Stimulated activated CD8-positive, alpha-beta memory T cell treated with anti-CD3 and anti-CD28 coated beads, Interleukin-4, amount 100 ng/mL, for 1 hour (primary cell): ENCODE results near the gene GRB10.

ENCODE experiments used
- DNase-seq, 2 donors: peaks; one replicate each; pipeline ENCODE4 v3.0.0-alpha.2; 2020; ENCODE audit warnings: low read depth in 2 of 2, low spot score in 1 of 2

GRB10 gene

DNA sequence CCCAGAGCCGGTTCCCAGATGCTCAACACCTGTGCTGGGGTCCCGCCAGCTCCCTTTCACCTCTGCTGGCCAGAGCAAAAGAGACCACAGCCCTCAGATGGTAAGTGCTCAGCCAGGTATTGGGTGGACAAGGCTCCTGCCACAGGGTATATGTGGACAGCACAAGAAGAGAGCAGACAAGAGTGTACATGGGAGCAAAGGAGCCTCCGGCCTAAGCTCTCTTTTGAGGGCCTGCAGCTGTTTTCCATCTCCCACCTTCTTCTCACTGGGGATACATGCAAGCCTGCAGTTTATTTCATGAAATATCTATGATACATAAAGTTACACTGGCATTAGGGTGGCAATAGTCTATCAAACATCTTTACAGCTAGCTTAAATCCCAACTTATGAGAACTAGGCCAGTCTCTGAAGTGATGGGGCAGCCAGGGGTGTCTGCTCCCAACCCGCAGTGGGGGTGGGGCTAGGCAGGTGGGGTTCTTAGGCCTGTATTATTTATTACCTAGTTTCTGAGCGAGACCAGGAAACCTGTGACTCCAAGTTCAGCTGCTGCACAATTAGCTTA, 167.1 kb downstream of the GRB10 start:
- no peak for DNase-seq

DNA sequence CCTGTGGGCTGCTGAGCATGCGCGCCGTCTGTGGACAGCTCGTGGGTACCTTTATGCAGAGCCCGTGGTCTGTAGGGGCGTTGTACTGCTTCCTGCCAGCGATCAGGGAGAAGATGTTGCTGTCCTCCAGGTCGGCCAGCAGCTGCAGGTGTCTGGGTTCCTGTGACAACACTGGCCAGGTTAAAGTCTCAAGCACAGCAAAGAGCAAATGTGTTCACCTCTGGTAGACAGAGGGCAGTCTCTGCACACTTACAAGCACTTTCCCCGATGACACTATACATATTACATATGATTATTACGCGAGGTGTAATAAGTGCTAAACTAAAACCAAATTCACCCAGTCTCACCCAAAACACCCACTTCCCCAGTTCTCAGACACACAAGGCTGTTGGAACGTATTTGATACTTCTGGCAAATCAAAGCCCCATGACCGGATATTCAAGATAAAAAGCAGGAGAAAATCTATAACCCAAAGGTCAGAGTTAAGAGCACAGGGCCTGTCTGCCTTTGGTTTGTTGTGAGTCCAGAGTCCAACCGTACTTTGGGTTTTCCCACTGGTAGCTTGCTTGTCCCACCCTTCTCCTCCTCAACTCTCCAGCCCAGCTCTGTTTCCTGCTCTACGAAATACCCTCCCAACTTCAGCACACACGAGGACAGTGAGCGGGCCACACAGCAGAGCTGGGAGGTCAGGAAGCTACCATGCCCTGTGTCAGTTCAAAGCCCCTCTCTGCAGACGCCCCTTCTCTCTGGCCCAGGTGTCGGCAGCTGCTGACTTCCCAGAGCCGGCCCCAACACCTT, 167.8 kb downstream of the GRB10 start:
- no peak for DNase-seq

DNA sequence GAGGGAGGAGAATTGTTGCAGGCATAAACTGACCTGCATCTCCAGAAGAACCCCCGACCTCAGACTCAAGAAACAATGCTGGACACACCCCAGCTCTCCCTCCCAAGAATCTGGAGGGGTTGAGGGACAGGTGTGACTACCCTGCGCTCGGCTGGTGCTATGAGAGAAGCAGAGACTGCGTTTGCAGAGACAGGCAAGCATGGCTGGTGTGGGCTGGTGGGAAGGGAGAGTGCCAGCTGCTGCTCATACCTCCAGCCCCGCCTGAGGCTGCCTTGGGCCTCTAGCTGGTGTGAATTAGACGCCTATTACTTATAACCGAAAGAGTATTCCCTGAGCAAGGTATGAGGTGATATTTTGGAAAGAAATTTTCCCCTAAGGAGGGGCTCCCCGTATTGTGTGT, 169.2 kb downstream of the GRB10 start:
- no peak for DNase-seq

DNA sequence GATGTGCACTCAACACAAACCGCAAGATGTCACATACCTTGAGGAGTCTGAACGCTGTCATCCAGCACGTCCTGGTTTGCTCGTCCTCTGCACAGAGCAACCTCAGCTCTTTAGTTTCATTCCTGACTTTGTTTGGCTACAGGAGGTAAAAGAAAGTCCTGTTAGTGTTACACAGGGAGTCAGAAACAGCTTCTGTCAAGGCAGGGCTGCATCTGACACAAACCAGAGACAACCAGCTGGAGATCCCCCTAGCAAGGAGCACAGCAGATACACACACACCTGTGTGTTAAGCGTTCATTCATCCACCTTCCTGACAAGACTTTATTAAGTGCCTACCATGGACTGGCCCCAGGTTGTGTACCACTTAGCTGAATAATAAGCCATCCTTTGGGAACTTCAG, 170.0 kb downstream of the GRB10 start:
- no peak for DNase-seq

DNA sequence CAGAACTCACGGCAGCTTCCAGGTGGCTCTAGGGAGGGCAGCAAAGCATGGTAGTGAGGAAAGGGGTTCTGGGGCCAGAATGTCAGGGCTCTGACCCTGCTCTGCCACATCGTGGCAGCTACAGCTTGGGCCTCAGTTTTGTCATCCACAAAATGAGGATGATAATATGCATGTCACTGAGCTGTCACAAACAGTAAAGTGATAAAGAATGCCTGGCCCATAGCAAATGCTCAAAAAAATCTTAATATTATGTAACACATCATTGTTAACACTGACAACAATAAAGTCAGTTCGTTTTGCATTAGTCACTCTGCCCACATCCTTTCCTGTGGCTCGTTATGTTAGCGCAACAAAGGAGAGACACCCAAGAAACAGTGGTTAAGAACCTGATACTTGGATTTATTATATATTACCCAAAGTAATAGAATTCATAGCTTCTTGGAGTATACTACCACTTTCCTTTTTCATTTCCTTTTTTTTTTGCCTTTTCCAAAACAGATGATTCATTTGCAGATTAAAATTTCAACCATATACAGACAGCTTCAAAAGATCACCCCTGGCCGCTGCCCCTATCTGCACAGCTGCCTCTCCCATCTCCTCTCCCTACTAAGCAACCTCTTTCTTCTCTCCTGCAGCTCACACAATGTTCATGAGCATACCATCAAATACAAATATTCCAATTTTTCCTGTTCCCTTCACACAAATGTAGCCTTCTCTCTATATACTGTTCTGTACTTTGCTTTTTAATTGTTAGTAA, 172.0 kb downstream of the GRB10 start:
- DNase-seq = no peak

DNA sequence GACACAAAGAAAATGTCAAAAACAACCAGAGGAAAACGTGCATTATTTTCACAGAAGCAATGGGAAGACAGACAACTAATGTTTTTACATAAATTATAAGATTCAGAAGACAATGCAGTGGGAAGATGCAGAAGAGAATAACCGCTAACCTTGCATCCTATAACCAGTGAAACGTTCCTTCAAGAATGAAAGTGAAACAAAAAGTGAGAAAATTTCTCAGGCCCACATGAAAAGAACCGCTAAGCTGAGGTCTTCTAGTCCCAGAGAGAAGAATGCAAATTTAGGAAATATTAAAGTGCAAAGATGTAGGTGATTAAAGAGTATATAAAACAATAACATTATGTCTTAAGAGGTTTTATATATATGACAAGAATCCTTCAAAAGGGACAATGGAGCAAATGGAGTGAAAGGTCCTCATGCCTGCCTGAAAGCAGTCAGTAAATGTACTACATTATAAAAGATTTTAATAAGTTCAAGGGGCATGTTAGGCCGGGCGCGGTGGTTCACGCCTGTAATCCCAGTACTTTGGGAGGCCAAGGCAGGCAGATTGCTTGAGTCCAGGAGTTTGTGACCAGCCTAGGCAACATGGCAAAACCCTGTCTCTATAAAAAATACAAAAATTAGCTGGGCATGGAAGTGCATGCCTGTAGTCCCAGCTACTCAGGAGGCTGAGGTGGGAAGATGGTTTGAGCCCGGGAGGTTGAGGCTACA, 174.3 kb downstream of the GRB10 start:
- no peak for DNase-seq

DNA sequence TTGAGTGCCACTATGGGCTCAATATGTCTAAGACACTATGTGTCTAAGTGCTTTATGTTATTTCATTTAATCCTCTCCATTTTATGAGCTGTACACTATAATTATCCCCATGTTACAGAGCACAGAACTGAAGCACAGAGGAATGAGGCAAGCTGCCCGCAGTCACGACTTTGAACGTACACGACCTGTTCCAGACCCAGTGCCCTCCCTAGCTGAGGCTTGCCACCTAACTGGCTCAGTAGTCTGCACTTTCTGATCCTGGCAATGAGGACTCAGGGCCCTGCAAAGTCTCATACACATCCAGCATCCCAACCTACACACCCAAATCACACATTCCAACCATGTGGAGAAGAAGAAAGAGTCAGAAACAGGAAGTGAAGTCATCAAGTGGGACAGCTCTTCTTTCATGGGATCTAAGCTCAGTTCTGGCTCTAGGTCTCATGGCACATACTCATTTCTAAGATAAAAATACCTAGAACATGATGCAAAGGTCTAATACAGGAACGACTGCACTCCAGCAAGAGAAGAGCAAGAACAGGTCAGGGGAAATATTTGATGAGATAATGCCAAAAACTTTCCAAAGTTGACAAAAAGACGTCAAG, 175.1 kb downstream of the GRB10 start:
- DNase-seq = no peak

DNA sequence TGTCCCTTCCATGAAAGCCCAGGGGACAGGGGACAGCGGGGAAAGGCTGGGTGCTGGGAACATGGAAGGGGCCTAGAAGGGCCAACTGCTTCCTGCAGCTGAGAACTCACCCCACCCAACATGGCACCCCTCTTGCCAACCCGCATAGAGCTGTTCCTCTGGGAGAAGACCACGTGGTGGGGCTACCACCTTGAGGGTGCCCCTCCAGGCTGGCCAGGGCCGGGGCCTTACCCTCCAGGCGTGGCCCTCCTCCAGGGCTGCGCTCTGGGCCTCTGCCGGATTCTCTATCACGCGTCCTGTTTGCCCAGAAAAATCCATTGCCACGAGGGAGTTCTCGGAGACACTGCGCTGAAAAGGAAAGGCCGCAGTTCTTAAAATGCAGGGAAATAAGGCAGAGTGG, 177.6 kb downstream of the GRB10 start:
- no peak for DNase-seq

DNA sequence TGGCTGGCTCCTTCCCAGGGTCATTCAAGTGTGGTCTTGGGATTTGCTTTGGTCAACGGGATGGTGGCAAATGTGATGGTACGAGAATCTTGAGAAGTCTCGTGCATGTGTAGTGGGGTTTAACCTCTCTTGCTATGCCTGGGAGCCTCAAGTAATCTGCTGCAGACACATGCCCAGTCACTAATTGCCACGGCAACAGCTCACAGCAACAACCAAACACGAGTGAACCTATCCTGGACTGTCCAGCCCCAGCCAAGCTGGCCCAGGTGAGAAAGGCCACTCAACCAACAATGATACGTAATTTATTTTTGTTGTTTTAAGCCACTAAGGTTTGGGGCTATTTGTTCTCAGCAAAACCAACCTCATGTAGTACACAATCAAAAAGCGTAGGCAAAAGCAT, 179.4 kb downstream of the GRB10 start:
- DNase-seq = no peak

DNA sequence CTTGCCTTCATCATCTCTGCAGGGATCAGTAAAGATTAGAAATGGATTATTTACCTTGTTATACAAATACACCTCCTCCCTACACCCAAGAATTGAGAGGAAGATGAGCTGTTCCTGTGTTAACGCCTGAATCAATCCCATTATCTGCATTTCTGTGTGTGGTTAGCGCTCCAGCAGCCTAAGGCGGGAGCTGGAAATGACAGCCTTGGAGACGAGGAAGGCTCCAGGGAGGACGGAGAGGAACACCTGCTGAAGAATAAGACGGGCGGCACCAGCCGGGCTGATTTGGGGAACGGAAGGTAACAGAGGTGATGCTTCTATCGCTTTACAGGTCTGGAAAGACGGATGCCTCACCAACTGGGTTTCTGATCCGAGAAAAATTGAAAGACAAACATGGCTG, 183.3 kb downstream of the GRB10 start:
- DNase-seq = no peak

DNA sequence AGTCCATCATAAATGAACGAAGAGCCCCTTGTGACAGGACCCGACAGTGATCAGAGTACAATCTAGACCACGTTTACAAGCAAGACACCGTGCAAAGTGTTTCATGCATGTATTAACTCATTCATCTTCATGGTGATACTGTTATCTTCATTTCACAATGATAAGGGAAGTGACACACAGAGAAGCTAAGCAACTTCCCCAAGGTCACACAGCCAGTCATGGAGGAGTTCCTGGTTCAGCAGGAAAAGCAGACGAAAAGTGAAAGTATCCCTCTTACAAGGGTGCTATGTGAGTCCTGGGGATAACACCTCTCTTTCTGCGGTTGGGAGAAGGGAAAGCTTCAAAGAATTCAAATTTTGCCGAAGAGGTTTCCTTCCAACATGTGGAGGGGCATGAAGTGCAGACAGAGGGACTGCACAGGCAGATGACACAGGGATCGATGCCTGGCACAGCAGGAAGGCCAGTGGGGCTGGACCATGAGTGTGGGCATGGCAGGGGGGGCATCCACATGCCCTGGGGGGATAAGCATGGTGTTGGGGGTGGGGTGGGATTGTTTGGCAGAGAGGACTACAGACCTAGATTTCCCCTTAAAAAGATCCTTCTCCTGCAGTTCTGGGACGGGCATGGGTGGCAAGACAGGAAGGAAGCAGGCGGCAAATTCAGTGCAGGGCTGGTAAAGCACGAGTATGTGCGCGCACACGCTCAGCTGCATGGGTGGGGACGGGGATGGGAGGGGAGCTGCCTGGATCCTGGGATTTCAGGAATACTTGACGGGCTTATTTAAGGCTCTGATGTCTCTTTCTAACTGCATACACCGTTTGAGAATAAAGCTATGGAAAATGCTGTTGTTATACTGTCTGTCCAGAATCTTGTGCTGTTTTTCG, 184.0 kb downstream of the GRB10 start:
- DNase-seq = no peak

DNA sequence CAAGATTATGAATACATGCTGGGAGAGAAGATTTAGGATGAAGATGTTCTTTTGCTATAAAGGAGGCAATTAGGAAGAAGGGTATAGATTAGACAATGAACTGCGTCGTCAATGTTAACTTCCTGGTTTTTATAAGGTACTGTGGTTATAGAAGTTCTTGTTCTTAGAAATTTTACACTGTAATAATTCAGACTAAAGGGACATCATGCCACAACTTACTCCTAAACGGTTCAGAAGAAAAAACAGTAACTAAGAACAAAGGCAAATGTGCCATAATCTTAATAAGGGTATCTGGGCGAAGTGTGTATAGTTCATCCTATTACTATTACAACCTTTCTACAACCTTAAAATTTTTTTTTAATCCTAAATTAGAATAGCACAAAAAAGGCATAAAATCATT, 186.2 kb downstream of the GRB10 start:
- DNase-seq = no peak

DNA sequence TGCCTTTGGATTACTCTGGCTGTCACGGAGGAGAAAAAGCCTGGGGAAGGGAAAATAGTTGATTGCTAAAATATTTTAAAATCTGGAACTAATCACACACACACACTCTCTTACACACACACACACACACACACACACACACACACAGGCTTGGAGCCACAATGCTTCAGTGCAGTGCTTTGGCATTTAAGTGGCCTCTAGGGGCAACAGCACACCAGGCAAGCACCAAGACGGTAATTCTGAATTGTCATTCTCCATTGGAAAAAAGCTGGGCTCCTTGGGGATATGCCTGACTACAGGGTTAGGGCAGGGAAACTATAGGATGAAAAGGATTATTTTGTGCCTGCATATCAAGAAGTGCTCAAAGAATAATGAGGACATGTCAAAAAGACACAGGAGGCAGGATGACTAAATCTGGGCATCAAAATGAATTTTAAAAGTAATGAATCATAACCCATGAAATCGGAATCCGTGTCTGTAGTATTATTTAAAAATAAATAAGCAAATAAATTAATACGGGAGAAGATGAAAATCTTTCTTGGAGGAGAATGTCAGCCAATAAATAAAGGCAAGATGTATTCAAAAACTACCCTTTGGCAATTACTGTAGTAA, 187.1 kb downstream of the GRB10 start:
- DNase-seq = peak in 1 of 2 donors; percentile 6

DNA sequence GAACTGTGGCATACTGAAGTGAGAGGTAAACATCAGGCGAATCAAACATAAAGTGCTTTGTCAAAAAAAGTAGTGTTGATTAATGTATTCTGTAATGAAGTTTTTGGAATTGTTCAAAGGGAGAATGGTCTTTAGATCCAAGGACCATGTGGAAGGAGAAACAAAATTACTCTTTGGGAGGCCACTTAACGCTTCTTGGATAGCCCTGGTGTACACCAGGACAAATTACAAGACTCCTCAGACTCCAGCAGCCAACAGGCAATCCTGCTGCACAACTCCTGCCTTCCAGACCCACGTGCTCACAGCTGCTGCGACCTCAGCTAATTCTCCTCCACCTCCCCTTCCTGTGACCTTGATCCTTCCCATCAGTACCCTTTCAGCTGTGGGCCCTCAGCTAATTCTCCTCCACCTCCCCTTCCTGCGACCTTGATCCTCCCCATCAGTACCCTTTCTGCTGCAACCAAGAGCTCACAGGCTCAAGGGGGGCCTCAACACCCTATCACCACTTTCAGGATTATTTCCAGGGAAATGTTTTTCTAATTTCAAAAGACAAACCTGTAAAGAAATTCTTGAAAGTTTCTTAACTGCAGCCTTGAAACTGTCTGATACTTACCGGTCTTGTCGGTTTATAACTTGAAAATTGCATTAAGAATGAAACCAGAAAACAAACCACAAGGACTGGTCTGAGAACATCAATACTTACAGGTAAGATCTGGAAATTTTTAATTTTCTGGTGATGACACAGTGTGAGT, 187.8 kb downstream of the GRB10 start:
- DNase-seq = no peak

DNA sequence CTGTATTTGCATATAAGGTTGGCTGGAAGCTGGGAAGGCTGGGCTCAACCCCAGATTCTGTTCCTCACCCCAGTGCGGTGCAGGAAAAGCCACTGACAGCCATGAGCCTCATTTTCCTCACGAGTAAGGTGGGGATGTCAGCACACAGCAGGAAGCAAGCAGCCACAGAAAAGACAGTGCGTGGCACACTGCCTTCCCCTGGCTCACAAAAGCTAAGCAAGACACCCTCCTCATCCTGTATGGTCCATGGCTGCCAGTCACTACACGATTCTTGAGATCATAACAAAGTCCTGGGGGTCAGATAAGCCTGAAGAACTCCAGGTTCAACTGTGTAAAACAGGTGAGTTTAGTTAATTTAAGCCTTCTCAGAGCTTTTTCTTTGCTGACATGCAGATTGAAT, 188.6 kb downstream of the GRB10 start:
- no peak for DNase-seq

DNA sequence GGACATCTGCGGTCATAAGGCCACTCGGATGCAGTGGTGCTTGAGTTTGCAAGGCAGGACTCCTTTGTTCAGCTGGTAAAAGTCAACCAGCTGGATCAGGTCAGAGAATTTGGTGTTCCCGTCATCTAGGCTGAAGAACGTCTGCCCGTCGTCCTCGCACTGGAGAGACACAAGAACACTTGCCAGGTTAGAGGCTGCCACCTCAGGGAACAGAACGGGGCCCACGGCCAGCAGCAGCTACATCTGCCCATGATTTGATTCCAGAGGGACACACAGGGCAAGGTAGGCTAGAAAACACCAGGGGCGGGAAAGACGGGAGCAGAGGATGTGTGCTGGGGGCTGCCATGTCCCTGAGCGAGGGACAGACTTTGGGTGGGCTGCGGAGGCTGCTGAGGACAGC, 189.8 kb downstream of the GRB10 start:
- DNase-seq = no peak

DNA sequence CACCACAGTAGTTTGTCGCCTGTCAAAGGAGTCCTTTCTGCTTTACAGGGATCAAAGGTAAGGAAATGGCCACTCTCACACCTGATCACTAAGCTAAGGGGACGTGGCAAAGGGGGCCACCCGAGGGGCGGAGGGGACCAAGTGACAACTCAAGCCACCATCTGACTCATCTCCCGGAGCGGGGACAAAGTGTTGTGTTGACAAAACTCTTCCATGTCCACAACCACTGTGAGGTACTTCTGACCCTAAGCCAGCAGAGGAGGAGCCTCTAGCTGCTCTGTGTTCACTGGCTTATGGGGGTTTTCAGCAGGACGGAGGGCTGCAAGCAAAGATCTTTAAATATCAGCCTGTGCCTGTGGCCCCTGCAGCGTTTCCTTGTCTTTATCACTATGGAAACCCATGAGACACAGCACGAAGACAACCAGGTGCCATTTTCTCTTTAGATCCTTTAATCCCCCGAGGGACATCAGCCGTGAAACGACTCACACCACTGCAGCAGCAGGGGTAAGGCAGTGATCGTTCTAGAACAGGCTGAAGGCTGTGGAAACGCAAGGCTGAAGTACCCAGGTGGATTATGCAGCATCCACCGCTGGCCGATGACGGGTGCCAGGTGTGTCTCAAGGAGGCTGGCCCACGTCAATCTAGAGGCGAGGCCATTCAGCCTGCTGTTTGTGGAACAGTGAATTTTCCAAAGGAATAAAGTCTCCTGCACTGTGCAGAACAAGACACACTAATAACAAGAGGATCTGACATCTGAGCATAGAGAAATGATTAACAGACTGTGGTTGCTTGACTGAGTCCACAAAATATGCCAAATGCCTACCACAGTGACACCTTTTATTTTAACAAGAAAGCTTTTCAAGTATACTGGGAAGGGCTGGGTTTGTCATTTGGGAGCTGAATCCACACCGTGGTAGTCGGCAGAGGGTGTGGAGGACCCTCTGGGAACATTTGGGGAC, 190.9 kb downstream of the GRB10 start:
- no peak for DNase-seq

DNA sequence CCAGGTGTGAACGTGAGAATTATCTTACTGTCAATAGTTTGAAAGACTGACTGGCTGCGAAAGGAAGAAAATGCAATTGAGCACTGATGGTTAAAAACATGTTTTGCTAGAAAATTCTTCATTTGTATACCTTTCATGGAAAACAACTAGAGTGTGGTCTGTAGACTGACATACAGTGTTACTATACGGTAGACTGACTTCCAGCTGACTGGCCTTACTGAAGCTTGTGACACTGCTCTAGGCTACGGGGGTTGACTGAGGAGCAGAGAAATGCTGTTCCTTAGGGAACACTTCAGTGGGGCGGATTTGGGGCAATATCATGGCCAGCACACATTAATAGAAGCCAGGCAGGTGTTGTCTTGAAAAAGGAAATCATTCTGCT, 191.6 kb downstream of the GRB10 start:
- DNase-seq = no peak
